NCI-H2227 (cell line): Measurements from ENCODE around the gene ZNF181.
"Not testable (repeated sequence)": the region's sequence is repeated elsewhere in the genome, so short reads cannot be mapped to it uniquely, and the experiment has no call there.

Source experiments
- DNase-seq: peaks from one replicate; lab custom pipeline; 2025; ENCODE audit not compliant: unreplicated experiment; lab: John Stamatoyannopoulos, UW

The ZNF181 gene

GRCh38 chr19:34733746-34734536, at the start of gene ZNF181:
TSS of gene ZNF181 (plus strand) at chr19:34734243. CDS start at chr19:34735038, 795 bp downstream.
- peak; percentile 100 for DNase-seq

- not testable (repeated sequence) for DNase-seq
These were observed 48.8 kb upstream of the ZNF181 start for GRCh38 chr19:34685266-34685665.

GRCh38 chr19:34686455-34686854, 47.6 kb upstream of the ZNF181 start:
- no peak for DNase-seq

GRCh38 chr19:34687348-34687747, 46.7 kb upstream of the ZNF181 start:
- DNase-seq: no peak

- no peak for DNase-seq
These were observed 45.5 kb upstream of the ZNF181 start for GRCh38 chr19:34688592-34688991.

GRCh38 chr19:34690372-34690771, 43.7 kb upstream of the ZNF181 start:
- DNase-seq: no peak

GRCh38 chr19:34692549-34692948, 41.5 kb upstream of the ZNF181 start:
- no peak for DNase-seq

GRCh38 chr19:34707661-34708060, 26.4 kb upstream of the ZNF181 start:
- no peak for DNase-seq

GRCh38 chr19:34711890-34712289, 22.2 kb upstream of the ZNF181 start:
- no peak for DNase-seq

GRCh38 chr19:34712395-34713261, 21.4 kb upstream of the ZNF181 start:
- DNase-seq: peak; percentile 98

GRCh38 chr19:34713262-34713637, 20.8 kb upstream of the ZNF181 start:
- no peak for DNase-seq

GRCh38 chr19:34715357-34715756, 18.7 kb upstream of the ZNF181 start:
- no peak for DNase-seq

- no peak for DNase-seq
These were observed 11.7 kb upstream of the ZNF181 start for GRCh38 chr19:34722353-34722752.

GRCh38 chr19:34725400-34725799, 8.6 kb upstream of the ZNF181 start:
- no peak for DNase-seq

- DNase-seq: no peak
These were observed 2.8 kb upstream of the ZNF181 start for GRCh38 chr19:34731019-34731829.

GRCh38 chr19:34731964-34732363, 2.1 kb upstream of the ZNF181 start:
- no peak for DNase-seq

- DNase-seq: peak; percentile 81
These were observed 1.3 kb upstream of the ZNF181 start for GRCh38 chr19:34732612-34733211.

GRCh38 chr19:34733266-34733745, 737 bp upstream of the ZNF181 start:
- peak; percentile 98 for DNase-seq

- peak; percentile 71 for DNase-seq
These were observed 577 bp downstream of the ZNF181 start for GRCh38 chr19:34734537-34735103.
